DOHH2 (cell line): ENCODE results near the gene CASP12.

ENCODE experiments used
- CTCF ChIP-seq: fragments of 200-600 bp; sonication (generic); IDR thresholded peaks from one replicate; pipeline ENCODE4 v1.5.1; 2014; ENCODE audit warnings: antibody characterized with exemption, mild to moderate bottlenecking, low read depth, low read length; ENCODE audit not compliant: poor library complexity, severe bottlenecking
- EZH2phosphoT487 ChIP-seq: fragments of 200-600 bp; sonication (generic); IDR thresholded peaks from 2 replicates; pipeline ENCODE4 v1.6.1; 2017; ENCODE audit warnings: borderline replicate concordance, mild to moderate bottlenecking, antibody characterized with exemption, low read length, moderate library complexity, mixed read lengths

- TF ChIP-seq CTCF (no peak), EZH2phosphoT487 (no peak)
Observed at GRCh38 chr11:104881117-104881794, 17.0 kb downstream of the CASP12 start.
